ENCODE data around the gene BCAR3.

Gene BCAR3

DNA sequence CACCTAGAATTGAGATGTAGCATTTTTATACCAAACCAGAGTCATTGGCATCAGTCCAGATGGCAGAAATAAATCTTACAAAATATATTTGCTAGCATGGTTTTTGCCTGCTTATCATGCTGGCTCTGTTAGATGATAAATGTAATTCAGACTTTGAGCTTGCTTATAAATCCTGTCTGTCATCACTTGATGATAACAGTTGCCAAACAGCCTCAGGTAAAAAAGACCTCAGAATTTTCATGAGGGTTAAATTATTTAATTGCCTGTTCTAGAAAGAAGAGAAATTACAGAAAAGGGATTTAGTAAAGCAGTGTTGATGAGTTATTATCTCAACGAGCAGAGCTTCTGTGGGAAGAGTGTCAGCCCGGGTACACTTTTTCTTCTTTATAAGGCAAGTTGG, 150.4 kb downstream of the BCAR3 start:
- no peak for DNase-seq

DNA sequence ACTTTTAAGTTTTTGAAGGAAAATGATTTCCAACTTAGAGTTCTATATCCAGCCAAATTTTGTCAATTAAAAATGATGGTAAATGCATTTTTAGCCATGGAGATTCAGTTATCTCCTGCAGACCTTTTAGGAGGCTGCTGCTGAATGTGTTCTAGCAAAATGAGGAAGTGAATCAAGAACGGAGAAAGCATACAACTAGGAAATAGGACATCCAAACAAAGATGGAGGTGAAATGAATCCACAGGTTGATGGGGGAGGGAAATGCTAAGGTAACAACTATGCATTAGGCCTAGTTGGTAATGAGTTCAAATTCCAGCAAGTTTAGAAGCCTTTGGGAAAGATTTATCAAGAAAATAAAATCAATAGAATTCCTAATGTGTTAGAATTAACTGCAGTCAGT, 153.2 kb downstream of the BCAR3 start:
- DNase-seq, result no peak

DNA sequence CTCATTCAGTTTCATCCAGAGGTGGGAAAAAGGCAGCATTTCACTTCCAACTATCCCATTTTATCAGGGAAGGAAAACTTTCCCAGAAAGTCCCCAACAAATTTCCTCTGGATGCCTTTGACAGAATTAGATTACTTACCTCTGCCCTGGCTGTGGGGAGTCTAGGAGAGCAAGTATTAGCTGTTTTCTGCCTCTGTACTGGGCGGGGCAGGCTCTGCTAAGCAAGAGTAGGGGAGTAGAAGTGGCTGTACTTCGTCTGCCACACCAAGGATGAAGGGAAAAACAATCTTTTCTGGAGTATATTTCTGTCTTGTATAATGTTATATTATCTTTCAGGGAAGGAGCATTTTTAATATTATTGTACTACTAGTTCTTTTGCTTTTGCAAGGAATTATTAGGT, 155.2 kb downstream of the BCAR3 start:
- DNase-seq, result no peak

DNA sequence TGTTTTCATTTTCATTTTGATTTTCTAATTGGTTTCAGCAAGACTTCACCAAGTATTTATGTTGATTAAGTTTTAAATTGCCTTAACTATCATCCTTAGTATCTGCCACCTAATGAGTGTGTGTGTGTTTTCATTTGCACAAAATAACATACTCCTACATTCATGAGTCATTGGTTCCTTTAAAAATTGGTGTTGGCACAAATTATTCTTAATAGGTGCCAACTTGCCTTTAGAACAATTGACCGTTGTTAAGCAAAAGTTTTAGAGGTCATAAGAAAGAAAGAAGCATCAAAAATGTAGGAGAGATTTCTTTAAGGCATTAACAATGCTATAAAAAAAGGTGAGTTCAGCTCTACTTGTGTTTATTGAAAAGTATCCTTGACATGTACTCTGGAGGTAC, 156.2 kb downstream of the BCAR3 start:
- no peak for DNase-seq

DNA sequence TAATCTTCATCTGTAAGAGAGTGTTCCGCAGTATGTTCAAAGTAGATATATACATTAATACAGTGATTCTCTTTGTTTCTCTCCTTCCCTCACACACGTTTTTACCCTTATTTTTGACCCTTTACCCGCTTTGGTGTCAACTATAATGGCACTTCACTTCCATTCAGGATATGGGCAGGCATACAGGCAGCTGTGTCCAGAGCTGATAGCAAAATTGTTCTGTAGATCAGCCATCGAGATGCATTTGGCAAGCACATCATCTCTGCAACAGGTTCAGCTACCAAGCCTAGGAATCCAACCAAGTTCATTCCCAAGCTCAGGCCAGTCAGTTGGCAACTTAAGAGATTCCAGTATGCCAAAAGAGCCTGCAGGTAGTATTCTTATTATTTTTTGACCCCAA, 158.9 kb downstream of the BCAR3 start:
- DNase-seq, result no peak

DNA sequence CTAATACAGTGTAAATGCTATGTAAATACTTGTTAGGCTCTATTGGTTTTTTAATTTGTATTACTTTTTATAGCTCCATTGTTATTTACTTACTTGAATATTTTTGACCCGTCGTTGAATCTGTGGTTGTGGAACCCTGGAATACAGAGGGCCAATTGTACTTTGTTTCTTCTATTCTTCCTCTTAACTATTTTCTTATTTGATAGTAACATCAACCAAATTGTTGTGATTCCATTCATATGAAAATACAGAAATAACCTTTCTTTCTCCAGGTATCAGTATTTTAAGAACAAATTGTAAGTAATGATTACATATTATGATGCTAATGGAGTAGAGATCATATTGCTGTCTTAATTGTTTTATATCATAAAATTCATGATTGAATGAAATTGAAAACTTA, 160.0 kb downstream of the BCAR3 start:
- peak; percentile 60 for DNase-seq

DNA sequence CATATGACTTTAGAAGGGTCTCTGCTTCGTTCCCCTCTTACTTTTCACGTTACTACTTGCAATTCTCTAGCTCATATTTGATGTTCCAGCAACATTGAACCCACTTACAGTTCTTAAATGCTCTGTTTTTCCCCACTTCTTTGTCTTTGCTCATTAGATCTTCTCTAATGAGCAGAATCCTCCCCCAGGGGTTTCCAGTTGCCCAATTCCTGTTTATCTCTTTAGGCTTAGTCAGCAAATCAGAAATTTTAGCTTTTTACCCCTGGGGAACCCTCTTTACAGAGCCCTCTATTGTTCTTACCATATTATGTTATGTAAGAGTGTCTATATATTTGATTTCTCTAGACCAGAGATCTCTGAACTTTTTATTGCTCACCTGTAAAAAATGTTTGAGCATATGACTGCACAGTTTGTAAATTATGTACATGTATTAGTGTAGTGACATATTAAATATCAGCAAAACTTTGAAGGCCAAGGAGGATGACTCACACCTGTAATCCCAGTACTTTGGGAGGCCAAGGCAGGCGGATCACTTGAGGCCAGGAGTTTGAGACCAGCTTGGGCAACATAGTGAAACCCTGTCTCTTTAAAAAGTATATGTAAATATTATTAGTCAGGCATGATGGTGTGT, 162.3 kb downstream of the BCAR3 start:
- DNase-seq, result no peak

DNA sequence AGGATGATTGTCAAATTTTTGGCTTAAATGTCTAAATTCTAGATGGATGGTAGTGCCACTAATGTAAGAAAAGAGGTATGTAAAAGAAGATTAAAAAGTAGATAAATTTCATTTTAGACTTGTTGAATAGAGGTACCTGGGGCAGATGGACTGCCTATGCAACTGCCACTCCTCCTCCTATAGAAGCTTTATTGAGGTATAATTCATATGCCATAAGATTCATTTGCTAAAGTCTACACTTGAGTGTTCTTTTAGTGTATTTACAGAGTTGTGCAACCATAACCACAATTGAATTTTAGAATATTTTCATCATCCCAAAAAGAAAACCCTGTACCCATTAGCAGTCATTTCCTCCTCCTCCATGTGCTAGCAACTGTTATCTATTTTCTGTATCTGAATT, 163.1 kb downstream of the BCAR3 start:
- no peak for DNase-seq

DNA sequence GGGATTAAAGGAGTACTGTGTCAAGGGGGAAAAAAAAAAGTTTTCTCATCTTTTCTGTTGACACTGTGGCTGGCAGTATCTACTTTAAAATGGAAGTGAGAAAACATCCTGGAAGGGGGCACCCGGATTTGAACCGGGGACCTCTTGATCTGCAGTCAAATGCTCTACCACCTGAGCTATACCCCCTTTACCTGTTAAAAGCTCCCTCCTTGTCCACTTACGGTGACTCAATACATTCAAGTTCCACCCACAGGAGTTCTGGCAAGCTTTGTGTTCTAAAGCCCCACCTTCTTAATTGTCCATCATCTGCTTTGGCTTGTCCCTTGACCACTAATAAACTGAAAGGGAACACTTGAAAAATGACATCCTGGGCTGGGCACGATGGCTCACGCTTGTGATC, 165.5 kb downstream of the BCAR3 start:
- DNase-seq, result no peak

Measured in NCI-H526 treated with DMSO at 0.1 percent for 48 hours (cell line).